G401.6 (cell line): Measurements from ENCODE around the gene EIF4EBP2.

Experiments used
- FAIRE-seq: peaks from 2 replicates; lab custom pipeline; 2012; peaks lifted over from hg19 to GRCh38; lab: Jason Lieb, UNC

The EIF4EBP2 gene

GRCh38 chr10:70461397-70462348 lies 57.7 kb downstream of the EIF4EBP2 start:
- FAIRE-seq, result peak; percentile 23

- no peak for FAIRE-seq
Observed at GRCh38 chr10:70462349-70462984, 58.5 kb downstream of the EIF4EBP2 start.

- no peak for FAIRE-seq
Observed at GRCh38 chr10:70465278-70465677, 61.3 kb downstream of the EIF4EBP2 start.

GRCh38 chr10:70465832-70466231 lies 61.9 kb downstream of the EIF4EBP2 start:
- FAIRE-seq, result no peak

- no peak for FAIRE-seq
Observed at GRCh38 chr10:70466951-70467350, 63.0 kb downstream of the EIF4EBP2 start.

- FAIRE-seq, result no peak
Observed at GRCh38 chr10:70472799-70473454, 69.0 kb downstream of the EIF4EBP2 start.

- no peak for FAIRE-seq
Observed at GRCh38 chr10:70474780-70475179, 70.8 kb downstream of the EIF4EBP2 start.

- FAIRE-seq, result no peak
Observed at GRCh38 chr10:70475661-70476060, 71.7 kb downstream of the EIF4EBP2 start.

GRCh38 chr10:70476249-70477035 lies 72.5 kb downstream of the EIF4EBP2 start:
- no peak for FAIRE-seq

GRCh38 chr10:70477661-70478162 lies 73.8 kb downstream of the EIF4EBP2 start:
- no peak for FAIRE-seq
